T47D (cell line): ENCODE measurements around the gene ZCCHC7.

ENCODE experiments used
- DNase-seq, 2 experiments: peaks; one replicate each; pipeline versions ENCODE4 v3.0.0 to v3.0.0-alpha.2; 2011 to 2012; ENCODE audit warnings: low read depth in 1 of 2, low spot score in 1 of 2
- JUND ChIP-seq: IDR thresholded peaks from 2 replicates; pipeline ENCODE4 v1.6.1; 2012; ENCODE audit warnings: low read depth
- in situ Hi-C: cut with HindIII; loops from 2 replicates; pipeline ENCODE4 v1.10.0; 2016; ENCODE audit warnings: low sequenced_read_pairs, low pct_unique_long_range_greater_than_20kb

ZCCHC7 gene

DNA sequence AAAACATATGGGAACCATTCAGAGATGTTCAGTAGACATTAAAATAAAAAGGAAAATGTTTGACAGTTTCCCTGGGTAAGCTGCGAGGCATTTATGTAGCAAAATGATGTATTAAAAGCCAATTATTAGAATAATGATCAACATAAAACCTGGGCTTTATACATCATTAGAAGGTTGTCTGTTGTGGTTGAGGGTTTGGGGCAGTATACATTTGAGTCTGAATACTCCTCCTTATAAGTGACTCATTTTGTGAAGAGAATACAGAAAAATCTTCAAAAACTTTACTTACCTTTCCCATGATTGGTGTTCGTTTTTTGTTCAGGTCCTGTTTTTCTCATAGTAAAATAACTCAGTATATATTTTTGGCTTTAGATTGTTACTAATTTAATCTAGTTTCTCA is 119.5 kb downstream of the ZCCHC7 start:
- in situ Hi-C loops, result no loop called here
- TF ChIP-seq JUND, result no peak
- no peak for DNase-seq

GRCh38 chr9:37241340-37241739 is 121.0 kb downstream of the ZCCHC7 start:
- in situ Hi-C loops, result no loop called here
- TF ChIP-seq JUND, result no peak
- no peak for DNase-seq

GRCh38 chr9:37242089-37242488 is 121.7 kb downstream of the ZCCHC7 start:
- TF ChIP-seq JUND, result no peak
- DNase-seq, result no peak
- in situ Hi-C loops, result no loop called here

DNA sequence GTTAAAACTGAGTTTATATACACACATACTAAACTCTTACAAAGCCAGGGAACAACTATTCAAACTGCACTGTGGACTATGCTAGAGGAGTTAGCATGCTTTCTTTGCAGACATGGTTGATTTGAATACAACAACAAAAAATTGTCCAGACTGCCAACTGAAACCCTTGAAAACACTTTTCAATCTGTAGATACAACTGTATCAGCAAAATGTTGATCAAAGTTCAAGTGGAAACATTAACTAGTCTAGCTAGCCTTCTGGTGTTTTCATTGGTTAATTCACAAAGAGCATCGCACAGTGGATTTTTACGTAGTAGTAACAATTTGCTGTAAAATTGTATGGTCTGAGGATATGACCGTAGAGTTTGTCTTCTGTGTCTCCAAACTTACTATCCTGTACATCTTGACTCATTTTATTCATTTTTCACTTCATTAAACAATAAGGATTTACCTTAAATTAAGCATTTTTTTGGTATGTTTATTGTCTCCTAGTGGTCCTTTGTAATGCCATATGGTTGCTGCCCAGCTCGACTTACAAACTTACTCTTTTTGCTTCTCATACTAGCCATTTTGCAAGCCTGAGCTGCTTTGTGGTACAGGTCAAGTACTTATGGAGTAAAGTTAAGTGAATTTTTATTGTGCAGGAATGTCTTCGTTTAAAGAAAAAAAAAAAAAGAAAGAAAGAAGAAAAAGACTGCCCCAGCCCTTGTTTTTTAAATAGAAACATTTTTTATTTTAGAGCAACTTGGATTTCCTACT is 123.4 kb downstream of the ZCCHC7 start:
- in situ Hi-C loops, result no loop called here
- TF ChIP-seq JUND, result no peak
- DNase-seq, result no peak

DNA sequence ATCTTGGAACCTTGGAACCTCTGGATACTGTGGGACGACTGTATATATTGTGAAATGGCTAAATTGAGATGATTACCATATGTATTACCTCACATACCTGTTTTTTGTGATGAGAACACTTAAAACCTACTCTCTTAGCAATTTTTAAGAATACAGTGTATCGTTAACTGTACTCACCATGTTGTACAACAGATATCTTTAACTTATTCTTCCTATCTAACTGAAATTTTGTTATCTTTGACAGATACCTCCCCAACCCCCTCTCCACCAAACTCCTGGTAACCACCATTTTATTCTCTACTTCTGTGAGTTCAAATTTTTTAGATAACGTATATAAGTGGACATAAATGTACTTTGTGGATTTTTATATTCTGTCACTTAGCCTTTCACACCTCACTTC is 126.5 kb downstream of the ZCCHC7 start:
- in situ Hi-C loops, result no loop called here
- no peak for DNase-seq
- TF ChIP-seq JUND, result no peak

DNA sequence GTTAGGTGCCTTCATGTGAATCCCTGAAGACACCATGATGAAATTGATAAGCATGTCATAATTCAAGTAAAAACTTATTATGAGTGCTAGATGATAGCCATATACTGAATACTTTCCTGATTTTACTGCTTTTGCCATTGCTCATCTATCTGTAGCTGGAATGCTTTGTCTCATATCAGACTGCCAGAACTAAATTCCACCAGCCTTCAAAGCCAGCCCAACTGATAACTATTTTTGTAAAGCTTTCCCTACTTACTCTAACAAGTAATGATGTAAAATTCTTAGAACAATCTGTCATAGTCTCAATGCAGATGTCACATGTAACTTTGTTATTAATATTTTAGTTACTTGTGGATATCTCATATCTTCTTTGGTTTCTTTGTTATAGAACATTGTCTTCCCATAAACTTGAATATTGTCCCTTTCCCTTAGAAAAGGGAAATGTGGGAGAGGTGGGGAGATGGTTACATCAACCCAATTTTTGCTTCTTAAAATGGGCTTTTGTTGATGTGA is 128.3 kb downstream of the ZCCHC7 start:
- in situ Hi-C loops, result no loop called here
- no peak for TF ChIP-seq JUND
- no peak for DNase-seq

GRCh38 chr9:37251452-37251851 is 131.1 kb downstream of the ZCCHC7 start:
- TF ChIP-seq JUND, result no peak
- in situ Hi-C loops, result no loop called here
- no peak for DNase-seq

- in situ Hi-C loops, result no loop called here
- DNase-seq, result no peak
- TF ChIP-seq JUND, result no peak
Measured at GRCh38 chr9:37253377-37253937, 133.1 kb downstream of the ZCCHC7 start.

DNA sequence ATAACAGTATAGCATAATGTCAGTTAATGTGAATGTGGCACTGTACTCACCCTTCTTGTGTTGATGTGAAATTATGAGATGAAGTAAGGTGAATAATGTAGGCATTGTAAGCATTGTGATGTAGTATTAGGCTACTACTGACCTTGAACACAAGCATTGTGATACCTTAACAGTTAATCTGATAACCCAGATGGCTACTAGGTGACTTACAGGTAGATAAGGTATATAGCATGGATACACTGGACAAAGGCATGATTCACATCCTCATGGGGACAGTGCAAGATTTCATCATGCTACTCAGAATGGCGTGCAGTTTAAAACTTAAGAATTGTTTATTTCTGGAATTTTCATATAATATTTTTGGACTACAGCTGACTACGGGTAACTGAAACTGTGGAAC is 134.8 kb downstream of the ZCCHC7 start:
- no peak for DNase-seq
- TF ChIP-seq JUND, result no peak
- in situ Hi-C loops, result no loop called here

GRCh38 chr9:37255944-37256862 is 135.8 kb downstream of the ZCCHC7 start:
- in situ Hi-C loops, result no loop called here
- DNase-seq, result no peak
- TF ChIP-seq JUND, result no peak

- DNase-seq, result no peak
- no peak for TF ChIP-seq JUND
- in situ Hi-C loops, result no loop called here
Measured at GRCh38 chr9:37259951-37260350, 139.6 kb downstream of the ZCCHC7 start.

DNA sequence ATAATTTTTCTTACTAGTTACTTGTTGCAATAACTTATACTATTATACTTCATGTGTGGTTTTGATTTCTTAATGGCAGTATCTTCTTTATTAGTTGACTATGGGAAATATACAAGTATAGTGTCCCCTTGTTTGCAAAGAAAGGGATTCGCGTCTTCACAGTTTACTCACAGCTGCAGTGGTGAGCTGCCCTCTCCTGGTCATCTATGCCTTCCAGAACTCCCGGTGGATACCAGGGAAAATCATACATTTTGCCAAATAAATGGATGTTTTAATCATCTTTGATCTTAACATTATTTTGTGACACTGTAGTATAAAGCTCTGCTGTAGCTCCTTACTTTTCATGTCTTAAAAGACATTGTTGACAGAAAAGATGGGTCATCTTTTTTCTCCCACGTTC is 142.0 kb downstream of the ZCCHC7 start:
- TF ChIP-seq JUND, result no peak
- peak in 1 of 2 experiments; percentile 22 for DNase-seq
- in situ Hi-C loops, result no loop called here

DNA sequence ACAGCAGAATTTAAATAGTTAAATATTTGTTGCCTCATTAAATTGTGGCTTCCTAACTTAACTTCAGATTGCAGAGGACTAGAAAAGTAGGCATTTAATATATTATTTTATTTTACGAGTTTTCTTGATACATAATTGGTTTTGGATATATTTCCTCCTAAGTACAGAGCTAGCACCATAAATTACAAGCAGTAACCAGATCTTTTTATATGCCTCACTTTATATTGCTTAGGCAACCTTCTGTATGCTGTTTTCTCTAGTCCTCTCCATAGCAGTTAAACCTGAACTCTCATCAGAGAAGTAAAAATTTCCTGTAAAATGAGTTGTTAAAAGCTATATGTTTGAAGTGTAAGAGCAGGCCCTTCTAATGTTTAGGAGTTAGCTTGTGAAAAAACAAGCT is 144.2 kb downstream of the ZCCHC7 start:
- no peak for DNase-seq
- in situ Hi-C loops, result no loop called here
- TF ChIP-seq JUND, result no peak
